ENCODE data around the gene MCOLN2.

The MCOLN2 gene

DNA sequence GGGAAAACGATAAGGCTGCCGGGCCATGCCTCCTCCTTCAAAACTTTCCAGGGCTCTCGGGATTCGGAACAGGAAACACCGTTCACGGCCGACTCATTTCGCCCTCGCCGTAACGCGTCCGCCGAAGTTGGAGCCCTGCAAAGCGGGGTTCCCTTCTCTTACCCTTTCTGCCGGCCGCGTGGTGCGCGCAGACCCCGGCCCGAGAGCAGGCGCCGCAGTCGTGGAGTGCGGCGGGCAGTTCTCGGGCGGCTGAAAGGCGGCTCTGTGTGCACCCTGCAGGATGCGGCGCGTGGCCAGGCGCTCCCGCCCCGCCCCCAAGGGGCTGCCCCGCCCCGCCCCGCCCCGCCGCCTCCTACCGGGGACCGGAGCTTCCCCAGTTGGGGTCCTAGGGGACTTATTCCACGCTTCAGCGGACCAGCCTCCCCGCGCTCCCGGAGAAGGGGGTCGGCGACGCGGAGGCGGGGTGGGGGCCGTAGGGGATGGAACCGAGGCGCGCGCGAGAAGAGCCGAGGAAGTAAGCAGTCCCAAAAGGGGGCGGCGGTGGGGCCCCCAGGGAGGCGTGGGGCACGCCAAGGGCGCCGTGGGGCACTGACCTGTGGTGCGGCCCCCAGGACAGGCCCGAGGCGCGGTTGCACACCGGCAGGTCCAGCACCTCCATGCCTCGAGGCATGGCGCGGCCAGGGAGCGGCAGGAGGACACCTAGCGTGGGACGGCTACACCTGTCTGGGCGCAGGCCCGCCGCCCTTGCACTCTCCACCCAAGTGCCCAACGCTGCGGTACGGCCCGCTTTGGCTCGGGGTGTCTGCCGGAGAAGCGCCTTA is at the start of gene MCOLN2:
TSS of gene MCOLN2 (minus strand) at position 268 of the 821 bp plus-strand sequence. CDS start at position 27, 241 bp downstream.
- Mint-ChIP-seq H3K9me3 (no peaks in the 10 kb centered on the region), H3K27me3 (ENCODE audit: low read depth) (peaks cover 37% of the 10 kb centered on the region), H3K4me3 (peak within 1 kb of the TSS; percentile 86), H3K36me3 (ENCODE audit: low read depth) (peaks cover 14% of the 10 kb centered on the region), H3K4me1 (ENCODE audit: low read depth) (peaks cover 48% of the 10 kb centered on the region), H3K27ac (peak within 1 kb of the TSS; percentile 85)

DNA sequence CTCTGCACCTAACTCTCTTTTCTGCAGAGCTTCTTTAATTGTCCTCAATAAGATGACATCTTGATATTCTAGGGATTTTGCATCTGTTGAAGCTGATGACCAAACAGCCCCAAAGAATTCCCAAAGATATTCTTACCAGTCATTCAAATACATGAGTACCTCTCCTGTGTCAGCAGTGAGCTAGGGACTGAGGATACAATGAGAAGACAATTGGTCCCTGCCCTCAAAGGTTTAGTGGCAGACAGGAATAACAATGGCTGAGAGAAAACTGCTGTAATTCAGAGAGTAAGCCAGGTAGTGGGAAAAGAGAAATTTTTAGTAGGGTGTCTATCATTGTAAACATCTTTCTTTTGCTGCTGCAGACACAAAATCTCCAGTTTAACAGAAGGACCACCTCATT is 45.5 kb upstream of the MCOLN2 start:
- no peaks in the 10 kb centered on the region for H3K9me3 Mint-ChIP-seq
- H3K27ac Mint-ChIP-seq = no peak overlapping the region
- no peak overlapping the region for H3K4me3 Mint-ChIP-seq
- no peaks in the 10 kb centered on the region for H3K4me1 Mint-ChIP-seq (ENCODE audit: low read depth)
- peaks cover 64% of the 10 kb centered on the region for H3K27me3 Mint-ChIP-seq (ENCODE audit: low read depth)
- peaks cover 10% of the 10 kb centered on the region for H3K36me3 Mint-ChIP-seq (ENCODE audit: low read depth)

DNA sequence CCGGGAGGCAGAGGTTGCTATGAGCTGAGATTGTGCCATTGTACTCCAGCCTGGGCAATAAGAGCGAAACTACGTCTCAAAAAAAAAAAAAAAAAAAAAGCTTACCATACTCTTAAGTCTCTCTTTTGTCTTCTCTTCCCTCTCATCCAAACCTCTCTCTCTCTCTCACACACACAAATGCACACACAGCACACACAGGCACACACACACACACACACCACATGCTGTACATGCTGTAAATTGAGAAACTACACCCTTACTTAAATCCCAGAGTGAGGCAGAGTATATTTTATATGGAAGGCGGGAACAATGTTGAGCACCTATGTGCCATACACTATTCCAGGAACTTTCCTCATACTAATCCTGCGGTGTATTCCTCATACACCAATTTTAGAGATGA is 44.9 kb upstream of the MCOLN2 start:
- H3K4me3 Mint-ChIP-seq = no peak overlapping the region
- H3K27me3 Mint-ChIP-seq (ENCODE audit: low read depth) = peaks cover 57% of the 10 kb centered on the region
- peaks cover 10% of the 10 kb centered on the region for H3K36me3 Mint-ChIP-seq (ENCODE audit: low read depth)
- H3K27ac Mint-ChIP-seq = no peak overlapping the region
- no peaks in the 10 kb centered on the region for H3K4me1 Mint-ChIP-seq (ENCODE audit: low read depth)
- no peaks in the 10 kb centered on the region for H3K9me3 Mint-ChIP-seq

DNA sequence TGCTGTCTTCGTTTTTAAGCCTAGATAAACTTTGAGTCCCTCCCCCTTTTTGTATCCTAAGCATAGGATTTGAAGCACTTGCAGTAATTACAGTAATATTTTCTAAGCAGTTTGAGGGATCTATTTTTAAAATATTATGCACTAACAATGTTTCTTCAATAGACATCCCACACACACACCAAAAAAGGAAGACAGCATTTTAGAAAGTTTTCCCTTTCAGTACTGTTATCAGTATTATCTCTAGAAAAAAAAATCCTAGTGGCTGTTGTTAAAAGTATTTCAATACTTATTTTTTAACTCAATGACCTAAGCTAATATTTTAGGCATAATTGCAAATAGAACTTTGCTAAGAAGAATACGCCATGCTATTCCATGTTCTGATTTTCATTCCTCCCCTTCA is 36.3 kb upstream of the MCOLN2 start:
- H3K4me1 Mint-ChIP-seq (ENCODE audit: low read depth) = no peaks in the 10 kb centered on the region
- peaks cover 20% of the 10 kb centered on the region for H3K27me3 Mint-ChIP-seq (ENCODE audit: low read depth)
- no peak overlapping the region for H3K27ac Mint-ChIP-seq
- peaks cover 9% of the 10 kb centered on the region for H3K36me3 Mint-ChIP-seq (ENCODE audit: low read depth)
- H3K9me3 Mint-ChIP-seq = no peaks in the 10 kb centered on the region
- no peak overlapping the region for H3K4me3 Mint-ChIP-seq

DNA sequence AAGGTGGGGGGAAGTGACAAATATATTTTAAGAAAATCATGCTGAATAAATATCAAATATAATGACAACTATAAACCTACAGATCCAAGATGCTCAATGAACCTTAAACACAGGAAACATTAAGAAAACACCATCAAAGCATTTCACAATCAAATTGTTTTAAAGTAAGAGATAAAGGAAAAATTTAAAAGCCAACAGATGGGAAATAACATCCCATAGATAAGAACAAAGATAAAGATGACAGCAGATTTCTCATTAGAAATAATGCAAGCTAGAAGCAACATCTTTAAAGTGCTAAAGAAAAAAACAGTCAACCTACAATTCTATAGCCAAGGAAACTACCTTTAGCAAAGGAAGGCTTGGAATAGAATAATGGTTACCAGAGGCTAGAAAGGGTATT is 33.6 kb upstream of the MCOLN2 start:
- Mint-ChIP-seq H3K27me3 (ENCODE audit: low read depth) (peaks cover 11% of the 10 kb centered on the region), H3K4me3 (no peak overlapping the region), H3K9me3 (no peaks in the 10 kb centered on the region), H3K36me3 (ENCODE audit: low read depth) (peaks cover 7% of the 10 kb centered on the region), H3K27ac (no peak overlapping the region), H3K4me1 (ENCODE audit: low read depth) (peaks cover 7% of the 10 kb centered on the region)

DNA sequence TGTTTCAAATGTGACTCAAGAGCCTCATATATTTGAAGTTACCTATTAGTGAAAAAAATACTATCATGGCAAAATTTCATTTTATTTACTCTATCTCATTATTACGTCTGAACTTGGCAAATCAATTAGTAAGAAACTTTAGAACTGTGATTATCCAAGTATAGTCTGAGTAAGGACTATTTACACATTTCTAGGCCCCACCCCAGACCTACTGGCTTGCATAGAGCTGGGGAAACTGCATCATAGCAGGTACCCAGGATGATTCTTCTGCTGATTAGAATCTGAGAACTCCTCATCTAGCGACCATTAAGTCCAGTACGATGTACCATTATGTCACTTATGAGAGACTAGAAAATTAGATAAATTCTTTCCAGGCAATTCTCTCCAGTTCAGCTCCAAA is 31.2 kb upstream of the MCOLN2 start:
- Mint-ChIP-seq H3K27ac (no peak overlapping the region), H3K4me1 (ENCODE audit: low read depth) (peaks cover 7% of the 10 kb centered on the region), H3K4me3 (no peak overlapping the region), H3K27me3 (ENCODE audit: low read depth) (peaks cover 5% of the 10 kb centered on the region), H3K9me3 (no peaks in the 10 kb centered on the region), H3K36me3 (ENCODE audit: low read depth) (peaks cover 2% of the 10 kb centered on the region)

DNA sequence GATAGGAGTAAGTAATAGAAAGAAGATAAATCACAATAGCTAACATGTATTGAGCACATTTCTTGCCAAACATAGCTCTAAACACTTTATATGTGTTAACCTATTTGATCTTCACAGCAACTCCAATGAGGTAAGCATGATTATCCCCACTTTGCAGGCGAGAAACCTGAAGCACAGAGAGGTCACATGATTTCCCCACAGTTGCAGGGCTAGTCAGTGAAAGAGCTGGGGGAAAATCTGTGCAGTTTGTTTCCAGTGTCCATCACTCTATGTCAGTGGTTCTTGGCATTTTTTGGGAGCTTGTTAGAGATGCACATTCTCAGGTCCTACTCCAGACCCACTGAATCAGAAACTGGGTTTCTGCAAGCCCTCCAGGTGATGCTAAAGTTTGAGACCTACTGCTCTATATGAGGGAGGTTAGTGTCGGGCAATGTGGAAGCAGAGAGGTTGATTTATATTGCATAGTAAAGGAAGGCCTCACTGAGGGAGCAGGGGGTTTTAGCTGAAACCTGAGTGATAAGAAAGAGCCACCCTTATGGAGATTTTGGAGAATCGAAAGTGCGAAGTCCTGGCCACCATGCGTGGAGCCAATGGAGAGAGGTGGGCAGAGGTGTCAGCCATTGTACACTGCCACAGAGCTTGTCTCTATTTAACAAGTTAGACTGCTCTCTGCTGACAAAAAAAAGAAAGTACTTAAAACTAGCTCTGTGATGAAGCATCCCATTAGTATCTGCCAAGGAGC is 30.5 kb upstream of the MCOLN2 start:
- H3K9me3 Mint-ChIP-seq = no peaks in the 10 kb centered on the region
- H3K4me1 Mint-ChIP-seq (ENCODE audit: low read depth) = peaks cover 7% of the 10 kb centered on the region
- H3K4me3 Mint-ChIP-seq = no peak overlapping the region
- no peak overlapping the region for H3K27ac Mint-ChIP-seq
- peaks cover 5% of the 10 kb centered on the region for H3K27me3 Mint-ChIP-seq (ENCODE audit: low read depth)
- H3K36me3 Mint-ChIP-seq (ENCODE audit: low read depth) = peaks cover 2% of the 10 kb centered on the region

DNA sequence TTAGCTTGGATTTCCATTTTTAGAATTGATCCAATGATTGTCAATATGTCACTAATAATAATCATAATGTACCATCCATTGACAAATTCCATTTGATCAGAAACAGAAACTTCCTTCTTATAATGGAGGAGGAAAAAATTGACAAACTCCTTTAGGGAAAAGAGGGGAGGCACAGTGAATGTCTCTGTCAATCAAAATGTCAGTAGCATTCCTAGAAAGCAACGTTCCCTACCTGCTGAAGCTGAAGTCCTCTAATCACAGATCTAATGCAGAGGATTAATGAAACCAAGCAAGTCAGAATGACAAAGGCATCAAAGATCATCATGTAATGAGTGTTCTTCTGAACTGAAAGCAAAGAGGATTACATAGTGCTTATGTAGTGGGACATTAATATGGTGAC is 29.0 kb upstream of the MCOLN2 start:
- Mint-ChIP-seq H3K36me3 (ENCODE audit: low read depth) (peaks cover 5% of the 10 kb centered on the region), H3K27ac (no peak overlapping the region), H3K9me3 (no peaks in the 10 kb centered on the region), H3K4me3 (no peak overlapping the region), H3K4me1 (ENCODE audit: low read depth) (peaks cover 7% of the 10 kb centered on the region), H3K27me3 (ENCODE audit: low read depth) (peaks cover 11% of the 10 kb centered on the region)

DNA sequence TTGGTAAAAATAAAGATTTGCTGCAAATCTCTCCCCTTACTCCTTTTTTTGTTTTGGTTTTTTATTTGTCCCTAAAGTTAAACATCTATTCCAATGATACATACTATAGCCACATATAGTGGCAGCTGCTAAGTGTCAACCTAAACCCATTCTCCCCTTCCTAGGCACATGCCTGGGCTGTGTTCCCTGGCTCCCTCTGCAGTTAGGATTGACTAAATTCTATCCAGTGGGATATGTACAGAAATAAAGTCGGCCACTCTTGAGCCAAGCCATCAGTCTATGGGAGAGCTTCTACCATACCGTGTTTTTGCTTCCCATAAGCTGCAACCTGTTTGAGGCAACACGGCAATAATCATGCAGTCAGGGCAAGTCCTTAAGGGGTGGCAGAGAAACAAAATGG is 27.8 kb upstream of the MCOLN2 start:
- H3K36me3 Mint-ChIP-seq (ENCODE audit: low read depth) = peaks cover 3% of the 10 kb centered on the region
- no peak overlapping the region for H3K27ac Mint-ChIP-seq
- peaks cover 7% of the 10 kb centered on the region for H3K4me1 Mint-ChIP-seq (ENCODE audit: low read depth)
- H3K9me3 Mint-ChIP-seq = no peaks in the 10 kb centered on the region
- H3K4me3 Mint-ChIP-seq = no peak overlapping the region
- peaks cover 6% of the 10 kb centered on the region for H3K27me3 Mint-ChIP-seq (ENCODE audit: low read depth)

DNA sequence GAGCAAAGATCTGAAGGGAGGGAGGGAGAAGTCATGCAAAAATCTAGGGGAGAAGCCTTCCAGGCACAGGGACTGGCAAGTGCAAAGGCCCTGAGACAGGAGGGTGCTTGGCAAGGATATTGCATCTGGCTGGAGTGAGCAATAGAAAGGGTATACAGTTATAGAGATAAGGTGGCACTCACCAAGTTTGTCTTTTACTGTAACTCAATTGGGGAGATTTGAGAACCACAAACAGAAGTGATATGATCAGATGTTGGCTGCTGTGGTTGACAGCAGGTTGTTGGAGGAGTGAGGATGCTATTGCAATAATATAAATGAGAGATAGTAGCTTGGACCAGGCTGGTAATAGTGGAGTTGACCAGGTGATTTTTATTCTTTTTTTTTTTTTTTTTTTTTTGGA is 25.8 kb upstream of the MCOLN2 start:
- Mint-ChIP-seq H3K4me1 (ENCODE audit: low read depth) (peaks cover 7% of the 10 kb centered on the region), H3K36me3 (ENCODE audit: low read depth) (peaks cover 3% of the 10 kb centered on the region), H3K27me3 (ENCODE audit: low read depth) (peaks cover 6% of the 10 kb centered on the region), H3K9me3 (no peaks in the 10 kb centered on the region), H3K4me3 (no peak overlapping the region), H3K27ac (no peak overlapping the region)

DNA sequence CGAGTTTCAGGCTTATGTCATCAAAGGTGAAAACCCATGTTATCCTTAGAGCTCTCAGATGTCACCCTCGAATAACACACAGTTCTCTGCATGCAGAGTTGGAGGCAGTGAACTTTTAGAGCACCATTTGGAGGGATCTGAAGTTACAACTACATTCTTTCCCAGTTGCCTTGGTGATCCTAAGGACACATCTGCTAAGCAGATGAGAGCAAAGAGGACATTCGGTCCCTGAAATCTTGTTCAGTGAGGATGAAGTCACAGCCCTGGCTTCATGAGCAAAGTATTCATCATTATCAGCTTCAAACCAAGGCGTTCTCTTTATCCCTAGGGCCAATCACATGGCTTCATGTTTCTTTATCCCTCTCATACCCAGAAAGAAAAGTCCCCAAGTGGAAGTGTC is 23.1 kb upstream of the MCOLN2 start:
- Mint-ChIP-seq H3K4me1 (ENCODE audit: low read depth) (peaks cover 4% of the 10 kb centered on the region), H3K27ac (no peak overlapping the region), H3K4me3 (no peak overlapping the region), H3K36me3 (ENCODE audit: low read depth) (peaks cover 10% of the 10 kb centered on the region), H3K9me3 (no peaks in the 10 kb centered on the region), H3K27me3 (ENCODE audit: low read depth) (peaks cover 9% of the 10 kb centered on the region)

DNA sequence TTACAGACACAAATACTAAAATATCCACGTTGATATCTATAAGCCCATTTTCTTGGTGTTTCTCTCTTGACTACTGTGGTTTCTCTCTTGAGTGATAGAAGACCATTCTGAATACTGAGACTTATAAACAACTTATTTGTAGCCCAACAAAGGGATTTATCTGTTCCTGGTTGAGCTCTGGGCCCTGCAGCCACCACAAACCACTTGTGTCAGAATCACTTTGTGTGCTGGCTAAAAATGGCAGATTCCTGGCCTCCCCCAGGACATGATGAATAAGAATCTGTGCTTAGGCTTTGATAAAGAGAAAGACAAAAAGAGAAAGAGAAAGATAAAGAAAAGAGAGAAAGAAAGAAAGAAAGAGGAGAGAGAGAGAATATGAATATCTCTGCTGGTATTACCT is 18.9 kb upstream of the MCOLN2 start:
- Mint-ChIP-seq H3K4me1 (ENCODE audit: low read depth) (peaks cover 4% of the 10 kb centered on the region), H3K27ac (no peak overlapping the region), H3K9me3 (peaks cover 4% of the 10 kb centered on the region), H3K36me3 (ENCODE audit: low read depth) (peaks cover 11% of the 10 kb centered on the region), H3K4me3 (no peak overlapping the region), H3K27me3 (ENCODE audit: low read depth) (peaks cover 33% of the 10 kb centered on the region)

DNA sequence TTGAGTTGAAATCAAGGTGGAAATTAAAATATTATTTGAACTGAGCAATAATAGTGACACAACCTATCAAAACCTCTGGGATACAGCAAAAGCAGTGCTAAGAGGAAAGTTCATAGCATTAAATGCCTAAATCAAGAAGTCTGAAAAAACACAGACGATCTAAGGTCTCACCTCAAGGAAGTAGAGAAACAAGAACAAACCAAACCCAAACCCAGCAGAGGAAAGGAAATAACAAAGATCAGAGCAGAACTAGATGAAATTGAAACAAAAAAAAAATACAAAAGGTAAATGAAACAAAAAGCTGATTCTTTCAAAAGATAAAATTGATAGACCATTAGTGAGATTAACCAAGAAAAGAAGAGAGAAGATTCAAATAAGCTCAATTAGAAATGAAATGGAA is 8.7 kb upstream of the MCOLN2 start:
- Mint-ChIP-seq H3K4me3 (peak overlapping the region; percentile 19), H3K27me3 (ENCODE audit: low read depth) (peaks cover 38% of the 10 kb centered on the region), H3K27ac (peak overlapping the region; percentile 28), H3K36me3 (ENCODE audit: low read depth) (peaks cover 30% of the 10 kb centered on the region), H3K9me3 (peaks cover 49% of the 10 kb centered on the region), H3K4me1 (ENCODE audit: low read depth) (peaks cover 14% of the 10 kb centered on the region)

DNA sequence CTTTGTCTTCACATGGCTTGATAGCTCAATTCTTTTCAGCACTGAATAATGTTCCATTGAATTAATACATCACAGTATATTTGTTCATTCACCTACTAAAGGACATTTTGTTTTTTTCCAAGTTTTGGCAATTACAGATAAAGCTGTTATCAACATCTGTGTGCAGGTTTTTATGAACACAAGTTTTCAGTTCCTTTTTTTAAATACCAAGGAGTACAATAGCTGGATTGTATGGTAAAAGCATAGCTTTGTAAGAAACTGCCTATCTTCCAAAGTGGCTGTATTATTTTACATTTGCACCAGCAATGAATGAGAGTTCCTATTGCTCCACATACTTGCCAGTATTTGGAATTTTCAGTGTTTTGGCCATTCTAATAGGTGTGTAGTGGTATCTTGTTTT is 4.8 kb upstream of the MCOLN2 start:
- Mint-ChIP-seq H3K27me3 (ENCODE audit: low read depth) (peaks cover 42% of the 10 kb centered on the region), H3K36me3 (ENCODE audit: low read depth) (peaks cover 28% of the 10 kb centered on the region), H3K27ac (no peak overlapping the region), H3K4me3 (no peak overlapping the region), H3K9me3 (peaks cover 30% of the 10 kb centered on the region), H3K4me1 (ENCODE audit: low read depth) (peaks cover 27% of the 10 kb centered on the region)

DNA sequence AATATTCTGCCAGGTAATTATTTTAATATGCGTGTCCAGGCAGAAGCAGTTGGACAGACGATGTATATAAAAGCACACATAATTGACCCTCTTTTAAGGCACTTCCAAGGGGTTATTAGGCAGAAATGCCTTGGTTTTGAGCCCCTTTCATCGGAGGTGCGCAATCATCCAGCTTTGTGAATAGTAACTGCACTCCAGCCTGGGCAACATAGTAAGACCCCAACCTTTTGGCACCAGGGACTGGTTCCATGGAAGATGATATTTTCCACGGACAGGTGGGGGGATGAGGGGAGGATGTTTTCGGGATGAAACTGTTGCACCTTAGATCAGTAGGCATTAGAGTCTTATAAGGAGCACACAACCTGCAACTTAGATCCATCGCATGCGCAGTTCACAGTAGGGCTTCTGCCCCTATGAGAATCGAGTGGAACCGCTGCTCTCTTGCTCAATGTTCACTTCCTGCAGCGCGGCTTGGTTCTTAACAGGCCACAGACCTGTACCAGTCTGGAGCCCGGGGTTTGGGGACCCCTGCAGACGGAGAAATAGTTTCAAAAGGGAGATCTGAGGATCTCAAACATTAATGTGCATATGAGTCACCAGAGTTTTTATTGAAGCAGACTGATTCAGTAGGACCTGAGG is 1.8 kb upstream of the MCOLN2 start:
- peaks cover 40% of the 10 kb centered on the region for H3K27me3 Mint-ChIP-seq (ENCODE audit: low read depth)
- peak overlapping the region; percentile 57 for H3K27ac Mint-ChIP-seq
- H3K4me1 Mint-ChIP-seq (ENCODE audit: low read depth) = peaks cover 34% of the 10 kb centered on the region
- H3K36me3 Mint-ChIP-seq (ENCODE audit: low read depth) = peaks cover 17% of the 10 kb centered on the region
- peak overlapping the region; percentile 86 for H3K4me3 Mint-ChIP-seq
- peaks cover 4% of the 10 kb centered on the region for H3K9me3 Mint-ChIP-seq

All from T-helper 1 cell treated with Interleukin-12 subunit alpha and Interleukin-12 subunit beta and Interleukin-4 antibody, amounts not matched to agents 30 μg/mL and 1 μg/mL, for 36 hours (primary cell).